ENCODE data around the gene GAB4. TPM values are rescaled to one million over a fixed set of nuclear protein-coding genes. Genes with fewer than 3 reads are reported as not detected.

Gene GAB4
- total RNA-seq, 1 experiment from 2014 or later = not detected

DNA sequence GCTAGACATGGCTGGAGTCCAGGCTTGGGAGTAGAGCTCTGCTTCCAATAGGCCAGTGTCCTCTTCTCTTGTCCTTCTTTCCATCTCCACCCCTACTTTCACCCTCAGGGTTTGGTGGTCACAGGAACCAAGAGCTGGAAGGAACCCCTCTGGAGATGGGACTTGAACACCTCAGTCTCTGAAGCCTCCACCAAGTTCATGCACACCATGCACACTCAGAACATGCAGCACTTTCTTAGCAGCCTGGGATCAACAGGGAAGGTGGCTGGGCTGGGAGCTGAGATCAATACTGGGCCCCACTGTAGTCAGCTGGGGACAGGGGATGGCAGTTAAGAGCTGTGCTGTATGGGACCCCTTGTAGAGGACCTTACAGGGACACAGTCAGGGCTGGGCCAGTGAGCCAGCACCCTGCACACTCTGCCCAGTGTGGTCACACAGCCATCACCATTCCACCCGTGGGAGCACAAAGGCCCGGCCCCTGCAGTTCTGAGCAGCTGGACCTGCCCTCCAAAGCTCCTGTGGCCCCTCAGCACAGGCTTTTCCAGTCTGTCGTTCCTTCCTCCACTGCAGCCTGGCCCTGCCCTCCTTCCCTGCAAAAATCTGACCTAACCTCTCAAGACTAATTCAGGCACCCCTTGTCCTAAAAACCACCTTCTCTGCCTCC, 47.7 kb downstream of the GAB4 start:
- intact Hi-C loops (cut with micrococcal nuclease; ENCODE audit: unreplicated experiment) = no loop called here
- Mint-ChIP-seq H3K9me3 (ENCODE audit: low read depth, unreplicated experiment) (no peaks in the 10 kb centered on the region), H3K27ac (ENCODE audit: unreplicated experiment) (no peak overlapping the region), H3K4me3 (ENCODE audit: low read depth, unreplicated experiment) (no peak overlapping the region), H3K27me3 (ENCODE audit: unreplicated experiment) (peaks cover 37% of the 10 kb centered on the region), H3K36me3 (ENCODE audit: insufficient read depth, unreplicated experiment) (no peaks in the 10 kb centered on the region), H3K4me1 (ENCODE audit: low read depth, unreplicated experiment) (no peaks in the 10 kb centered on the region)
- TF ChIP-seq, protein P1, sequence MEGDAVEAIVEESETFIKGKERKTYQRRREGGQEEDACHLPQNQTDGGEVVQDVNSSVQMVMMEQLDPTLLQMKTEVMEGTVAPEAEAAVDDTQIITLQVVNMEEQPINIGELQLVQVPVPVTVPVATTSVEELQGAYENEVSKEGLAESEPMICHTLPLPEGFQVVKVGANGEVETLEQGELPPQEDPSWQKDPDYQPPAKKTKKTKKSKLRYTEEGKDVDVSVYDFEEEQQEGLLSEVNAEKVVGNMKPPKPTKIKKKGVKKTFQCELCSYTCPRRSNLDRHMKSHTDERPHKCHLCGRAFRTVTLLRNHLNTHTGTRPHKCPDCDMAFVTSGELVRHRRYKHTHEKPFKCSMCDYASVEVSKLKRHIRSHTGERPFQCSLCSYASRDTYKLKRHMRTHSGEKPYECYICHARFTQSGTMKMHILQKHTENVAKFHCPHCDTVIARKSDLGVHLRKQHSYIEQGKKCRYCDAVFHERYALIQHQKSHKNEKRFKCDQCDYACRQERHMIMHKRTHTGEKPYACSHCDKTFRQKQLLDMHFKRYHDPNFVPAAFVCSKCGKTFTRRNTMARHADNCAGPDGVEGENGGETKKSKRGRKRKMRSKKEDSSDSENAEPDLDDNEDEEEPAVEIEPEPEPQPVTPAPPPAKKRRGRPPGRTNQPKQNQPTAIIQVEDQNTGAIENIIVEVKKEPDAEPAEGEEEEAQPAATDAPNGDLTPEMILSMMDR (IDR thresholded peaks at IDR 0.05; ENCODE audit: unreplicated experiment) = no peak
- no peak for DNase-seq
- no TSS peak for BruUV-seq (replicated peaks)
- CTCF ChIA-PET = interaction anchor here (0.6 to 1.6 kb wide), 2 partner anchors 98 to 609 kb away, joined by 3 to 5 read pairs; no protein-coding TSS in a partner anchor

DNA sequence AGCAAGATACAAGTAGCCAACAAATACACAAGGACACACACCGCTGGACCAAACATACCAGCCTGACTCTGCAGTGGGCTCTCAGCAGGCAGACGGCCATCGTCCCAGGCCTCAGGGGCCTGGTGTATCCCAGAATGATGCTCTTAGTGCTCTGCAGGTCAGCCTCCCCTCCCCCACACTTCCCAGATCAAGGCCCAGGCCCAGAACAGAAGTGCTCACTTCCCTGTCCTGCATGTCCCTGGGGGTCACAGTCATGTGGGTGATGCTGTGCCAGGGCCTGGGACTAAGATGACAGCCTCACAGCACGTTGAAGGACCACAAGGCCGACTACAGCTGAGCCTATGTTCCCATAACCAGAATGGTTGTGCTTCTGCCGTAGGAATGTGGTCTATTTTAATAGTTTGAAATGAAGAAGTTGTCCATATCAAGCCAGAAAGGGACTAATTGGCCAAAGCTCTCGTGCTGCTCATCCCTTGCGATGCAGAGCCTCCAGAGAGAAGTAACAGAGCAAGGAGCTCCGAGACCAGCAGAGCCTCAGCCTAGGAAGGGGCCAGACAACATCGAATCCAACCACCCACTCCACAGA, 48.6 kb downstream of the GAB4 start:
- Mint-ChIP-seq H3K4me3 (ENCODE audit: low read depth, unreplicated experiment) (no peak overlapping the region), H3K27ac (ENCODE audit: unreplicated experiment) (no peak overlapping the region), H3K36me3 (ENCODE audit: insufficient read depth, unreplicated experiment) (no peaks in the 10 kb centered on the region), H3K4me1 (ENCODE audit: low read depth, unreplicated experiment) (no peaks in the 10 kb centered on the region), H3K27me3 (ENCODE audit: unreplicated experiment) (peaks cover 37% of the 10 kb centered on the region), H3K9me3 (ENCODE audit: low read depth, unreplicated experiment) (no peaks in the 10 kb centered on the region)
- intact Hi-C loops (cut with micrococcal nuclease; ENCODE audit: unreplicated experiment) = no loop called here
- CTCF ChIA-PET = interaction anchor here (1.6 kb wide), 1 partner anchor 99 kb away, joined by 5 read pairs; no protein-coding TSS in a partner anchor
- TF ChIP-seq, protein P1 (IDR thresholded peaks at IDR 0.05; ENCODE audit: unreplicated experiment) = no peak
- no peak for DNase-seq
- BruUV-seq (replicated peaks) = no TSS peak

DNA sequence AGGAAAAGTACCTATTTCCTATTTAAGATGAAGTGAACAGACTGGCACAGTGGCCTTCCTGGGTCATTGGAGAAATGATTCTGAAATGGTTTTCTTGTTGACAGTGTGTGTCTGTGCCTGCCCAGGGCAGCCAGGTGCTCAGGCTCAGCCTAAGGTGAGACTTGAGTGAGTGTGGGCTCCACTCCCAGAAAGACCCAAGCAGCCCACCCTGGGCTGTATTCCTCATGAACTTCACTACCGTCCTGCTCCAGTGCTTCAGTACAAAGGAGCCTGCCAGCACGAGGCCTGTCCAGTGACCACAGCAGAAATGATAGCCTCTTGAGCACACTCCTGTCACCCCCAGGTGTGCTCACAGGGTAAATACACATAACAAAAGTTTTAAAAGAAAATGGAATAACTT, 49.5 kb downstream of the GAB4 start:
- no peaks in the 10 kb centered on the region for H3K9me3 Mint-ChIP-seq (ENCODE audit: low read depth, unreplicated experiment)
- H3K4me3 Mint-ChIP-seq (ENCODE audit: low read depth, unreplicated experiment) = no peak overlapping the region
- no peaks in the 10 kb centered on the region for H3K36me3 Mint-ChIP-seq (ENCODE audit: insufficient read depth, unreplicated experiment)
- intact Hi-C loops (cut with micrococcal nuclease; ENCODE audit: unreplicated experiment) = no loop called here
- H3K27ac Mint-ChIP-seq (ENCODE audit: unreplicated experiment) = no peak overlapping the region
- DNase-seq = no peak
- no peaks in the 10 kb centered on the region for H3K4me1 Mint-ChIP-seq (ENCODE audit: low read depth, unreplicated experiment)
- TF ChIP-seq, protein P1 (IDR thresholded peaks at IDR 0.05; ENCODE audit: unreplicated experiment) = no peak
- CTCF ChIA-PET = no interaction called here
- no TSS peak for BruUV-seq (replicated peaks)
- H3K27me3 Mint-ChIP-seq (ENCODE audit: unreplicated experiment) = peaks cover 30% of the 10 kb centered on the region

DNA sequence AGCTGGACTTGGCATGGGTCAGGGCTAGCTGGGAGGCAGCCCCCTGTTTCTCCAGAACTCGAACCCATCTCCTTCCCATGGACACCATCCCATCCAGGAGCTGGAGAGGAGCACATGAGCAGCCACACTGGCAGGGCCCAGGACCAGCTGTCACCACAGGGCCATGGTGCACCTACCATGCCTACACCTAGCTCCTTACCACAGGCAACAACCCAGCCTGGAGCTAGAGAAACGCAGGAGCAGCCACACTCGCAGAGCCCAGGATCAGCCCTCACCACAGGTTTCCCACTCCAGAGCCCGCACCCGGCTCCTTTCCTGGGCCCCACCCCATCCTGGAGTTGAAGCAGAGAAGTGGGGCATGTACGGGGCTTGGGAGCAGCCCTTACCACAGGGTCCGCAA, 50.2 kb downstream of the GAB4 start:
- DNase-seq = no peak
- TF ChIP-seq, protein P1 (IDR thresholded peaks at IDR 0.05; ENCODE audit: unreplicated experiment) = no peak
- peaks cover 28% of the 10 kb centered on the region for H3K27me3 Mint-ChIP-seq (ENCODE audit: unreplicated experiment)
- no peak overlapping the region for H3K4me3 Mint-ChIP-seq (ENCODE audit: low read depth, unreplicated experiment)
- no peaks in the 10 kb centered on the region for H3K4me1 Mint-ChIP-seq (ENCODE audit: low read depth, unreplicated experiment)
- no peak overlapping the region for H3K27ac Mint-ChIP-seq (ENCODE audit: unreplicated experiment)
- H3K36me3 Mint-ChIP-seq (ENCODE audit: insufficient read depth, unreplicated experiment) = no peaks in the 10 kb centered on the region
- BruUV-seq (replicated peaks) = no TSS peak
- CTCF ChIA-PET = no interaction called here
- intact Hi-C loops (cut with micrococcal nuclease; ENCODE audit: unreplicated experiment) = no loop called here
- H3K9me3 Mint-ChIP-seq (ENCODE audit: low read depth, unreplicated experiment) = no peaks in the 10 kb centered on the region

All from Calu3 (cell line).